CD4-positive, alpha-beta T cell treated with Interleukin-17A for 1 hour (primary cell): ENCODE measurements around the gene ZNF211.

Experiments
- DNase-seq: peaks from one replicate; pipeline ENCODE4 v3.0.0-alpha.2; 2020

Gene ZNF211

GRCh38 chr19:57632987-57633831, at the start of gene ZNF211:
ZNF211 (plus strand) TSS chr19:57633168; CDS start chr19:57633347, 179 bp downstream.
- DNase-seq, result peak; percentile 93

- peak; percentile 94 for DNase-seq
Measured at GRCh38 chr19:57583521-57584416, 49.2 kb upstream of the ZNF211 start, which contains the start of gene ZIK1. ZIK1 (plus strand) TSS chr19:57584145; CDS start chr19:57584357, 212 bp downstream.

- DNase-seq, result no peak
Measured at GRCh38 chr19:57587529-57587928, 45.4 kb upstream of the ZNF211 start.

- DNase-seq, result no peak
Measured at GRCh38 chr19:57599377-57599760, 33.6 kb upstream of the ZNF211 start.

GRCh38 chr19:57599761-57600383, 33.1 kb upstream of the ZNF211 start, which contains the start of gene ZNF530:
ZNF530 (plus strand) TSS chr19:57599885; CDS start chr19:57604346, 4,461 bp downstream.
- DNase-seq, result peak; percentile 90

- no peak for DNase-seq
Measured at GRCh38 chr19:57606931-57607330, 26.0 kb upstream of the ZNF211 start.

GRCh38 chr19:57611113-57611512, 21.9 kb upstream of the ZNF211 start:
- DNase-seq, result no peak

- peak; percentile 92 for DNase-seq
Measured at GRCh38 chr19:57613941-57614743, 18.8 kb upstream of the ZNF211 start, which contains the start of gene ZNF134. ZNF134 (plus strand) TSS chr19:57614242; CDS start chr19:57619469, 5,227 bp downstream.

- DNase-seq, result no peak
Measured at GRCh38 chr19:57615346-57615745, 17.6 kb upstream of the ZNF211 start.

GRCh38 chr19:57620673-57621348, 12.2 kb upstream of the ZNF211 start:
- DNase-seq, result no peak

GRCh38 chr19:57623091-57623490, 9.9 kb upstream of the ZNF211 start:
- no peak for DNase-seq

- no peak for DNase-seq
Measured at GRCh38 chr19:57633832-57634131, 814 bp downstream of the ZNF211 start.

- DNase-seq, result no peak
Measured at GRCh38 chr19:57637379-57637778, 4.4 kb downstream of the ZNF211 start.

GRCh38 chr19:57641715-57642234, 8.8 kb downstream of the ZNF211 start:
- no peak for DNase-seq

- DNase-seq, result no peak
Measured at GRCh38 chr19:57642396-57643046, 9.6 kb downstream of the ZNF211 start.

- DNase-seq, result no peak
Measured at GRCh38 chr19:57643734-57644133, 10.8 kb downstream of the ZNF211 start.

- DNase-seq, result no peak
Measured at GRCh38 chr19:57648331-57649003, 15.5 kb downstream of the ZNF211 start.

GRCh38 chr19:57651654-57651996, 18.7 kb downstream of the ZNF211 start:
- DNase-seq, result no peak

GRCh38 chr19:57653689-57654088, 20.7 kb downstream of the ZNF211 start:
- DNase-seq, result no peak

- DNase-seq, result no peak
Measured at GRCh38 chr19:57655443-57655842, 22.5 kb downstream of the ZNF211 start.
